Sigmoid colon (tissue), 7 donors: Measurements from ENCODE around the gene GORASP1. TPM values are rescaled to one million over a fixed set of nuclear protein-coding genes. Genes with fewer than 3 reads are reported as not detected.

Source experiments
- DNase-seq: peaks from one replicate; pipeline ENCODE4 v3.0.0-alpha.2; 2019
- H3K27ac ChIP-seq, 4 donors: fragments of 200-600 bp; sonication (generic); one replicate each; pipeline ENCODE4 v1.5.1; 2016 to 2019; ENCODE audit warnings: mild to moderate bottlenecking in 1 of 4
- H3K27me3 ChIP-seq, 3 donors: fragments of 200-600 bp; sonication (generic); one replicate each; pipeline ENCODE4 v1.5.1; 2019; ENCODE audit warnings: mild to moderate bottlenecking in 1 of 3
- H3K36me3 ChIP-seq, 4 donors: fragments of 200-600 bp; sonication (generic); one replicate each; pipeline ENCODE4 v1.5.1; 2016 to 2019
- H3K4me1 ChIP-seq, 4 donors: fragments of 200-600 bp; sonication (generic); one replicate each; pipeline ENCODE4 v1.5.1; 2017 to 2019
- H3K4me3 ChIP-seq, 4 donors: fragments of 200-600 bp; sonication (generic); one replicate each; pipeline ENCODE4 v1.5.1; 2017 to 2019; ENCODE audit warnings: mild to moderate bottlenecking in 2 of 4, moderate library complexity in 1 of 4
- H3K9me3 ChIP-seq, 4 donors: fragments of 200-600 bp in 3 of 4; sonication (generic) in 3 of 4; one replicate each; pipeline versions ENCODE4 v1.5.1 to v1.6.1; 2013 to 2019
- CTCF ChIP-seq, 4 experiments: fragments of 450-650 bp in 3 of 4; fragments of 200-600 bp in 1 of 4; IDR thresholded peaks; one replicate each; pipeline ENCODE4 v1.5.1; 2016 to 2019; ENCODE audit warnings: antibody characterized with exemption in 4 of 4, mild to moderate bottlenecking in 3 of 4, moderate library complexity in 2 of 4
- EP300 ChIP-seq, 4 donors: sonication (generic); formaldehyde crosslinking; IDR thresholded peaks; one replicate each; pipeline ENCODE4 v1.6.1; 2017; ENCODE audit warnings: antibody characterized with exemption in 4 of 4
- POLR2A ChIP-seq, 2 donors: fragments of 450-650 bp; IDR thresholded peaks; one replicate each; pipeline ENCODE4 v1.6.1; 2016; ENCODE audit warnings: antibody characterized with exemption in 2 of 2, mild to moderate bottlenecking in 2 of 2, moderate library complexity in 2 of 2
- POLR2AphosphoS5 ChIP-seq, 4 donors: sonication (generic); formaldehyde crosslinking; IDR thresholded peaks; one replicate each; pipeline ENCODE4 v1.6.1; 2017; ENCODE audit warnings: antibody characterized with exemption in 4 of 4
- WGBS, 2 donors: extraction: QIAGEN DNeasy Blood & Tissue Kit; methylation state at CpG; one replicate each; pipeline ENCODE4 v1.1.7; 2013; 5-methylcytosine and 5-hydroxymethylcytosine counted together
- intact Hi-C: fragments of 100-400 bp; cut with DNase I; formaldehyde crosslinking; loops from one replicate; pipeline ENCODE4 v1.15.1; 2023
- polyA plus RNA-seq, 3 donors: library from polyadenylated mRNA; stranded (reverse); fragments of 200-250 nt; gene quantifications; one replicate each; pipeline ENCODE4 v1.2.3, GENCODE V29; 2013
- total RNA-seq, 4 donors: library from RNA; depleted of rRNA; stranded (reverse); fragments of >200 nt; gene quantifications; one replicate each; pipeline ENCODE4 v1.1.0, GENCODE V29; 2016
- donor health status: healthy with polysubstance abuse.
- donor health status: Bipolar disorder and iron deficiency.
- donor health status: healthy.

GORASP1 gene
- total and polyA plus RNA-seq, 7 donors = 35.4 to 54.5 (median 48.2) TPM

- DNase-seq = no peak
- Histone ChIP-seq H3K27ac (no peak overlapping the region), H3K9me3 (no peaks in the 10 kb centered on the region), H3K4me3 (no peak overlapping the region), H3K27me3 (no peaks in the 10 kb centered on the region), H3K36me3 (peaks cover 10 to 100% (median 42%) of the 10 kb centered on the region in 4 donors), H3K4me1 (peaks cover 0 to 4% (median 0%) of the 10 kb centered on the region in 4 donors)
- no peak for TF ChIP-seq EP300 (IDR thresholded peaks at IDR 0.05)
- no peak for TF ChIP-seq POLR2A (IDR thresholded peaks at IDR 0.05)
- TF ChIP-seq CTCF (IDR thresholded peaks at IDR 0.05) = no peak
- TF ChIP-seq POLR2AphosphoS5 (IDR thresholded peaks at IDR 0.05) = no peak
- intact Hi-C loops = no loop called here
- 91 to 93% methylated on average over 2 of the region's 2 CpGs for WGBS, 2 donors
Observed at GRCh38 chr3:39090922-39091321, 16.5 kb downstream of the GORASP1 start.

- TF ChIP-seq EP300 (IDR thresholded peaks at IDR 0.05) (no peak), POLR2AphosphoS5 (IDR thresholded peaks at IDR 0.05) (no peak), POLR2A (IDR thresholded peaks at IDR 0.05) (no peak), CTCF (IDR thresholded peaks at IDR 0.05) (no peak)
- Histone ChIP-seq H3K9me3 (no peaks in the 10 kb centered on the region), H3K4me1 (no peaks in the 10 kb centered on the region), H3K36me3 (peaks cover 15 to 93% (median 36%) of the 10 kb centered on the region in 4 donors), H3K27me3 (no peaks in the 10 kb centered on the region), H3K27ac (no peak overlapping the region), H3K4me3 (no peak overlapping the region)
- 81 to 86% methylated on average over 3 of the region's 3 CpGs for WGBS, 2 donors
- intact Hi-C loops = no loop called here
- no peak for DNase-seq
Observed at GRCh38 chr3:39088889-39089288, 18.5 kb downstream of the GORASP1 start.

DNA sequence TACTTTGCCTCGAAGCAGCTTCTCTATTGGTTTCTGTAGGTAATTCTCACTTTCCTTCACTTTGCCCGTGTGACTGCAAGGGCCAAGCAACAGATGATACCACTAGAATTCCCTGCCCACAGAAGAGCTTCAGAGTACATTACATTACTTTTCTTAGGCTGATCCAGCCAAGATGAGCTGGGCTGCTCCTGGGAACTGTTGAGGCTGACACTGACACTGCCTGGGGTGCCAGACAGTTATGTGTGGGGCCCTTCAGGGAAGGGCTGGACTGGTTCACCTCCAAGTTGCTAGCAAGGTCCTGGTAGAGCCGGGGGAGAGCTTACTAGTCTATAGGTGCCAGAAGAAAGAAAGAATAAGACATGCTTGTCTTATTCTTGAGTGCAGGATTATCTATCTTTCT, 19.0 kb downstream of the GORASP1 start:
- Histone ChIP-seq H3K27me3 (no peaks in the 10 kb centered on the region), H3K27ac (no peak overlapping the region), H3K36me3 (peaks cover 15 to 91% (median 34%) of the 10 kb centered on the region in 4 donors), H3K4me1 (no peaks in the 10 kb centered on the region), H3K4me3 (no peak overlapping the region), H3K9me3 (no peaks in the 10 kb centered on the region)
- no peak for DNase-seq
- intact Hi-C loops = no loop called here
- no peak for TF ChIP-seq POLR2AphosphoS5 (IDR thresholded peaks at IDR 0.05)
- no peak for TF ChIP-seq EP300 (IDR thresholded peaks at IDR 0.05)
- TF ChIP-seq CTCF (IDR thresholded peaks at IDR 0.05) = no peak
- no peak for TF ChIP-seq POLR2A (IDR thresholded peaks at IDR 0.05)
- WGBS, 2 donors = 92 to 97% methylated on average over 3 of the region's 3 CpGs

DNA sequence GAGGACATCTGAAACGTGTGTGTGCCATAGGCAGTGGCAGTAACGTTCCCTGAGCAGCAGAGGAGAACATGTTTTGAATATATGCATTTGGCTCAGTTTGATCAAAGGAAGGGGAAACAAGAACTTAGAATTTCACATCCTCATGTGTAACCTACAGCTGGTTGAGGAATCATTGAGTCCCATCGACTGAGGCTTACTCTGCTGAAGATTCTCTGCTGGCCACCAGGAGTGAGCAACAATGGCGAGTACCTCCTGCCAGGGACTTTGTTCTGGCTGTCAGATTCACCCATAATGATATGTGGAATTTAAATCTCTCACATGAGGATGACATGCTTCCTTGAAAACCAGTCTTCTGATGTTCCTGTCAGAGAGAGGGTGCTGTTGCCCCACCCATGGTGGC, 21.3 kb downstream of the GORASP1 start:
- Histone ChIP-seq H3K27me3 (no peaks in the 10 kb centered on the region), H3K4me3 (no peak overlapping the region), H3K9me3 (no peaks in the 10 kb centered on the region), H3K27ac (no peak overlapping the region), H3K36me3 (peaks cover 15 to 84% (median 26%) of the 10 kb centered on the region in 4 donors), H3K4me1 (no peaks in the 10 kb centered on the region)
- TF ChIP-seq EP300 (IDR thresholded peaks at IDR 0.05) (no peak), POLR2A (IDR thresholded peaks at IDR 0.05) (no peak), POLR2AphosphoS5 (IDR thresholded peaks at IDR 0.05) (no peak), CTCF (IDR thresholded peaks at IDR 0.05) (no peak)
- no peak for DNase-seq
- 73 to 92% methylated on average over 4 of the region's 4 CpGs for WGBS, 2 donors
- intact Hi-C loops = no loop called here

GRCh38 chr3:39082666-39083313, 24.6 kb downstream of the GORASP1 start:
- Histone ChIP-seq H3K4me3 (no peak overlapping the region), H3K4me1 (no peaks in the 10 kb centered on the region), H3K27ac (no peak overlapping the region), H3K9me3 (no peaks in the 10 kb centered on the region), H3K36me3 (peaks cover 15 to 79% (median 27%) of the 10 kb centered on the region in 4 donors), H3K27me3 (no peaks in the 10 kb centered on the region)
- intact Hi-C loops = no loop called here
- 97 to 99% methylated on average over 4 of the region's 4 CpGs for WGBS, 2 donors
- DNase-seq = no peak
- TF ChIP-seq POLR2A (IDR thresholded peaks at IDR 0.05) (no peak), EP300 (IDR thresholded peaks at IDR 0.05) (no peak), POLR2AphosphoS5 (IDR thresholded peaks at IDR 0.05) (no peak), CTCF (IDR thresholded peaks at IDR 0.05) (no peak)
